Measurements from ENCODE around the gene TRDMT1.

The TRDMT1 gene, protein sequence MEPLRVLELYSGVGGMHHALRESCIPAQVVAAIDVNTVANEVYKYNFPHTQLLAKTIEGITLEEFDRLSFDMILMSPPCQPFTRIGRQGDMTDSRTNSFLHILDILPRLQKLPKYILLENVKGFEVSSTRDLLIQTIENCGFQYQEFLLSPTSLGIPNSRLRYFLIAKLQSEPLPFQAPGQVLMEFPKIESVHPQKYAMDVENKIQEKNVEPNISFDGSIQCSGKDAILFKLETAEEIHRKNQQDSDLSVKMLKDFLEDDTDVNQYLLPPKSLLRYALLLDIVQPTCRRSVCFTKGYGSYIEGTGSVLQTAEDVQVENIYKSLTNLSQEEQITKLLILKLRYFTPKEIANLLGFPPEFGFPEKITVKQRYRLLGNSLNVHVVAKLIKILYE

GRCh38 chr10:17200912-17201793 lies at the start of gene TRDMT1:
TSS of gene TRDMT1 (minus strand) at chr10:17201672. CDS start at chr10:17201634, 38 bp downstream.
- DNase-seq: peak; percentile 94

- peak; percentile 30 for DNase-seq
Observed at GRCh38 chr10:17250736-17251135, 49.3 kb upstream of the TRDMT1 start.

- DNase-seq: peak; percentile 52
Observed at GRCh38 chr10:17249820-17250219, 48.3 kb upstream of the TRDMT1 start.

DNA sequence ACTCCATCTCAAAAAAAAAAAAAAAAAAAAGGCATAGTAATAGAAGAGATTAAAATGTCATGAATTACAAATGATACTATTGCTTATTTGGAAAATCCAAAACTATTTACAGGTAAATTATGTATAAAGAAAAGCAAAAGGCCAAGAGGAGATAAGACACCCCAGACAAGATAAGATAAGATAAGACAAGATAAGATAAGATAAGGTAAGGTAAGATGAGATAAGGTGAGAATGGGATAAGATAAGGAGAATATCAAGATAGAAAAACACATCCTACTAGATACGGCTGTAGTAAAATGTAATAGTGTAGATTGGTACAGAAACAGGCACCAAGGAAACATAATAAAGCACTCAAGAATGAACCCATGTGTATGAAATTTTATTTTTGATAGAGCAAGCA lies 47.5 kb upstream of the TRDMT1 start:
- no peak for DNase-seq

- DNase-seq: peak; percentile 47
Observed at GRCh38 chr10:17247210-17247609, 45.7 kb upstream of the TRDMT1 start.

- DNase-seq: no peak
Observed at GRCh38 chr10:17244700-17245365, 43.4 kb upstream of the TRDMT1 start.

- DNase-seq: no peak
Observed at GRCh38 chr10:17241611-17242333, 40.3 kb upstream of the TRDMT1 start.

GRCh38 chr10:17240616-17241015 lies 39.1 kb upstream of the TRDMT1 start:
- DNase-seq: no peak

- no peak for DNase-seq
Observed at GRCh38 chr10:17240096-17240495, 38.6 kb upstream of the TRDMT1 start.

DNA sequence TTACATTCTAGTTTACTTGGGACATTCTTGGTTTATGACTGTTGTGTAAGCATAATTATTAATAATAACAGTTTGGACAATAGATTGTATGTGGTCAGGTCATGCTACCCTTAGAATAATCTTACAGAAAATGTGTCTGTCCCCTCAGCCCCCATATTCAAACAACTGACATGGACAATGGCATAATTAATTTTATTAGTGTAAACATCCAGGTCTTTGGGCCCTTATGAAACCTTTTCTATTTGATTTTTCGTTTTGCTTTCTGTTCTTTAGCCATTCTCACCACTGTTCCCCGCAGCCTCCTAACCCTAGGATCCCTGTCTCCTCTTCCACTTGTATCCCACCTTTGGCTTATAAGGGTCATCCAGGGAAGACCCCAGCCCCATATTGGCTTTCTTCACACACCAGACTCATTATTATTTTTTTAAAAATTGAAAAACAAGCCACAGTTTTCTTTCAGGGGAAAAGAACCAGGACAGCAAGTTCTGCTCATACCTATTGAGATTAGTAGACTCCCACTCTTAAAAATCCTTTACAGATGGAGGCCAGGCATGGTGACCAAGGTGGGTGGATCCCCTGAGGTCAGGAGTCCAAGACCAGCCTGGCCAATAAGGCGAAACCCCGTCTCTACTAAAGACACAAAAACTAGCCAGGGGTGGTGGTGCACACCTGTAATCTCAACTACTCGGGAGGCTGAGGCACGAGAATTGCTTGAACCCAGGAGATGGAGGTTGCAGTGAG lies 38.0 kb upstream of the TRDMT1 start:
- no peak for DNase-seq

DNA sequence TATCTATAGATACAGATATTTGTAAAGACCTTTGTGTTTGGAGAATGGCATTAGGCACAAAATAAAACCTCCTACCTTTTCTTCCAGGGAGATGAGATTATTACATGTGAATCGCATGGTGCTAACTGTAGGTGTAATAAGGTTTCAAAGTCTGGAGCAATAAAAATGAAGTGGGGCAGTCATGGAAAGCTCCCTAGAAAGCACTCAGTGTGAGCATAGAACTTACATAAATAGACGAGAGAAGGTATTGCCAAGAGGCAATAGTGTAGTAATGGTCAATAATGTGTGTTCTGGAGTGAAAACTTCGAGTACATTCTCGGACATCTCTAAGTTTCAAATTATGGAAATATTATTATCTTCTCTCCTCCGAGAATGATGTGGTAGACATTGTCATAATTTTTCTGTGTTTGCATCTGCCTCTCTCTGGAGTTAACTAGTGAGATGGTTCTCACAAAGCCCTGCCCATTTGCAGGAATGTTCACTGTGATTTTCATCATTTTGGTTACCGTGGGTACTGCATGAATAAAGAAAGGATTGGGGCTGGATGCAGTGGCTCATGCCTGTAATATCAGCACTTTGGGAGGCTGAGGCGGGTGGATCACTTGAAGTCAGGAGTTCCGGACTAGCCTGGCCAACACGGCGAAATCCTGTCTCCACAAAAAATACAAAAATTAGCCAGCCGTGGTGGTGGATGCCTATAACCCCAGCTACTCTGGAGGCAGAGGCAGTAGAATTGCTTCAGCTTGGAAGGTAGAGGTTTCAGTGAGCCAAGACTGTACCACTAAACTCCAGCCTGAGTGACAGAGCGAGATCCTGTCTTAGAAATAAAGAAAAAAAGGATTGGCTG lies 37.2 kb upstream of the TRDMT1 start:
- no peak for DNase-seq

DNA sequence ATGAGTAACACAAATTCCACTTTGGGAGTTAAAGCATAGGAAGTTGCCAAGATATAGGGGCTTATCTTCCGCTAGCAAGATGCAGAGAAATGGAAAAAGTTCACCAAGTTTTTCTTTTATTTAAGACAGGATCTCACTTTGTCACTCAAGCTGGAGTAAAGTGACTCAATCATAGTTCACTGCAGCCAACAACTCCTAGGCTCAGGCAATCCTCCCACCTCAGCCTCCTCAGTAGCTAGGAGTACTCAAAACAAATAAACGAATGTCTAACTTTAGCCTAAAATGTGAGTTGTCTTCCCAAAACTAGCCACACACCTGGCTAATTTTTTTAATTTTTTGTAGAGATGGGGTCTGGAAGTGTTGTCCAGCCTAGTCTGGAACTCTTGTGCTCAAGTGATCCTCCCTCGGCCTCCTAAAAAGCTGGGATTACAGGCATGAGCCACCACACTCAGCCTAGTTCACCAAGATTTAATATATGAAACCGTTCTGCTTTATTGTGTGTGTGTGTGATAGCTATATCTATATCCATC lies 36.5 kb upstream of the TRDMT1 start:
- no peak for DNase-seq

DNA sequence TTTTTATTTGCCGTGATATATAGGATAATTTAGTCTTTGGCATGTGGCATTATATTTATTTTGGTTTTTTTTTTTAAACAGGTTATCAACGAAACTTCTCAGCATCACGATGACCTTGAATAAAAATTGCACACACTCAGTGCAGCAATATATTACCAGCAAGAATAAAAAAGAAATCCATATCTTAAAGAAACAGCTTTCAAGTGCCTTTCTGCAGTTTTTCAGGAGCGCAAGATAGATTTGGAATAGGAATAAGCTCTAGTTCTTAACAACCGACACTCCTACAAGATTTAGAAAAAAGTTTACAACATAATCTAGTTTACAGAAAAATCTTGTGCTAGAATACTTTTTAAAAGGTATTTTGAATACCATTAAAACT lies 35.7 kb upstream of the TRDMT1 start:
- no peak for DNase-seq

GRCh38 chr10:17236468-17237148 lies 35.1 kb upstream of the TRDMT1 start:
- DNase-seq: no peak

DNA sequence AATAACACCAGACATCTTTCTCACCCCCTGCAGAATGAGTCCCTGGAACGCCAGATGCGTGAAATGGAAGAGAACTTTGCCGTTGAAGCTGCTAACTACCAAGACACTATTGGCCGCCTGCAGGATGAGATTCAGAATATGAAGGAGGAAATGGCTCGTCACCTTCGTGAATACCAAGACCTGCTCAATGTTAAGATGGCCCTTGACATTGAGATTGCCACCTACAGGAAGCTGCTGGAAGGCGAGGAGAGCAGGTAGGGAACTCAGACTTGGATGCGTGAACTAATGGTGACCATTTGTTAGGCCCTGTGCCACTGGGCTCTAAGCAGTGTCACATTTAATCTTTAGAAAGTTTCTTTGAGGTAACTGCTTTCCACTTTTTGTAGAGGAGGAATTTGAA lies 33.7 kb upstream of the TRDMT1 start:
- no peak for DNase-seq

DNA sequence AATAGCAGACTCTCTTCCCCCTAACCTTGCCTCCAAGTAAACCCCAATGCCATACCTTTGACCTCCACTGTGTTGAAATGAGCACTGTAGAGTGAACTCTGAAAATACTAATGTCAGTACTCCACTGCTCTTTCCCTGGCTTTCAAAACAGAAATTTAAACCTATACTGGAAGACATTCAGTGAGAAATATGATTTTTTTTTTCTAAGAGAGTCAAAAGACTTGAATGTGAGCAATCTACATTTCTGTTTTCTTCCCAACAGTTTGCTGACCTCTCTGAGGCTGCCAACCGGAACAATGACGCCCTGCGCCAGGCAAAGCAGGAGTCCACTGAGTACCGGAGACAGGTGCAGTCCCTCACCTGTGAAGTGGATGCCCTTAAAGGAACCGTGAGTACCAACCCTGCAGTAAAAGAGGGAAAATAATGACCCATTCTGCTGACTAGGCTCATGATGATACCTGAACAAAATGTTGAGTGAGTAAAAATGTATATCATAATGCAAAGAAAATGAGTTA lies 33.0 kb upstream of the TRDMT1 start:
- no peak for DNase-seq

GRCh38 chr10:17233286-17233991 lies 32.0 kb upstream of the TRDMT1 start:
- no peak for DNase-seq

DNA sequence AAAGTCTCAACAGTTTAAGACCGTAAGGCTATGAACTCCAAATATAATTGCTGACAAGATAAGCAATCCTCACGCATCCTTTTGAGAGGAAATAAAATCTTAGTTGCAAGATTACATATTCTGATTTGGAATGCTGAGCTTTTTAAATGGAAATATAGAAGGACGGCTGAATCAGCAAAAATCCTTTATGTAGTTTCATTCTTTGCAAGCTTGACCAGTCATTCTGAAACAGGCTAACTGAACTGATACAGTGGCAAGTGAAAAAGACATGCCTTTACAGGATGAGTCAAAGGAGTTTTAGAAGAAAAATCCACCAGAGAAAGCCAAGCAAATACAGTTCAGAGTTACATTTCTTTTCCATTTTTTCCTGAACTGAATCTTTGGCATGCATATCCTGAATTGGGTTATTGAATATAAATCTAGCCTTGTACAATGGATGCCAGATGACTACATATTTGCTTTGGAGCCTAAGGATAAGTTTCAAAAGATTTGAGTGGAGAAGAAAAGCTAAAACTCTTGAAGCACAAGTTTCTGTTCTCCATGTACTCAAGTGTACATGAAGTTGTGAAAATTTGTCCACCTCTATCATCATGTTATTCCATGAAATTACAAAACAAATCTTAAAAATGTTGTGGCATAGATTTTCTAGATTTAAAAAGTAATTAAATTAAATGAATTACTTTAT lies 30.9 kb upstream of the TRDMT1 start:
- no peak for DNase-seq

- no peak for DNase-seq
Observed at GRCh38 chr10:17231788-17232187, 30.3 kb upstream of the TRDMT1 start.
